ENCODE data around the gene C13orf42.

DNA sequence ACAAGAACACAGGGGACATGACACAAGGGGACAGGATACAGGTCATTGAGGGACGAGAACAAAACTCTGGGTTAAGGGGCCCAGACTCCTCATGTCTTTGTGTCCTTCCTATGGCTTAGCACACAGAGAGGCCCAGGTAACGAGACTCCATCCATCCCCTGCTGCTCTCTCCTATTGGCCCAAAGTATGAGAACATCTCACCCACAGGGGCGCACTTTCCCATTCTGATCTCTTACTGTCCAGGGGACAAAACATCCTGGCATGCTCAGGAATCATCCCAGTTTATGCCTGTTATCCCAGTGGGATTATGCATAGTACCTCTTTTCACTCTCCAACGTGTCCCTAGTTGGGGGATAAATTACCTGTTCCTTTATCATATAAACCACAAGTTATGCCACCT lies 19.2 kb downstream of the C13orf42 start:
- TF ChIP-seq TAF1 (IDR thresholded peaks at IDR 0.05; ENCODE audit: low read depth) (no peak), RAD21 (conservative IDR thresholded peaks at IDR 0.05) (no peak), EZH2 (IDR thresholded peaks at IDR 0.05; ENCODE audit: borderline replicate concordance, insufficient read depth, low read length, poor library complexity, severe bottlenecking) (no peak)
